Measurements from ENCODE around the gene FRMD8. TPM values are rescaled to one million over a fixed set of nuclear protein-coding genes. Genes with fewer than 3 reads are reported as not detected.

Gene FRMD8
- total and polyA plus RNA-seq, 9 of the 15 experiments (the other 6 are each of a cell fraction or from before 2014, with no cell fraction given), result 4.5 to 54.5 (median 15.8) TPM

DNA sequence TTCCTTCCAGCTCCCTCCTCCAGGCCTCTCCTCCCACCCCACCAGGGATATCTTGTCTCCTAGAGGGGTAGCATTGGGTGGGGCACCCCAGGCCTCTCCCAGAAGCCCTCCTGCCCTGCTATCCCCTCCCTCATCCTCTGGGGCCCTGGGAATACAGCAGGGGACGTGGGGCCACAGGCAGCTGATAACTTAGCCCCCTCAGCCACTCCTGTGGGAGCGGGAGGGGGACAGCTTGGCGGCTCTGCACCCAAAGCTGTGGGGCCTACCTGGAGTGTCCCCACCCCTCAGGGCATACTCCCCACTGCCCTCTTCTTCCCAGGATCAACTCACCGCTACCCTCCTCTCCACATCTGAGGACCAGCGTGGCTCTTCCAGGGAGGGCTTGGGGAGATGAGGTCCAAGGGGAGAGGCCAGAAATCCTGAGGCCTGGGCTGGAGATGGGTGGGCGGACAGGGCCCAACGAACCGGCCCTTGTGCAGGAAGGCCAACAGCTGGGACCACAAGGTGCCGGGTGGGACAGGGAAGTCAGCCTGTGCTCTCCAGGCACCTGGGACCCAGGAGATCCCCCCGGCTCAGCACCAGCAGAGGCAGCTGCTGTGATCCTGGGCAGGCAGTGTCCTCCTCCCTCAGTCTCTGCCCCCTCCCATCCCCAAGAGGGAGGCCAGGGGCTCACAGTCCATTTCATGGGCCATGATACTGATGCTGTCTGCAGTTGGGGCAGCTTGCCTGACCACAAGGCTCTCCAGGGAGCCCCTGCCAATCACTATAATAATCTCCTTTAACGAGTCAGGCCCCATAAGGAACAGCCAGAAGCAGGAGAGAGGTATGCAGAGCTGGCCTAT lies 59.4 kb downstream of the FRMD8 start:
- H4K20me1 ChIP-seq (replicated peaks; ENCODE audit: control insufficient read depth, insufficient read depth, low read length), result peaks cover 17% of the 10 kb centered on the region; the same call in 1 of the 2 replicates
- H3K79me2 ChIP-seq (ENCODE audit: control insufficient read depth, insufficient read depth, low read length), result peaks cover 26% of the 10 kb centered on the region
- ATAC-seq (peak; percentile 6), FAIRE-seq (no peak), DNase-seq (ENCODE audit: extremely low read depth in 1 of 4, low spot score in 3 of 4) (peak in 1 of 4 experiments; percentile 19)
- in situ Hi-C loops (cut with MboI), result no loop called here
- H3K4me3 ChIP-seq, result no peak overlapping the region
- peaks cover 47% of the 10 kb centered on the region; the same call in 2 of the 3 replicates for H3K36me3 ChIP-seq (ENCODE audit: control insufficient read depth, insufficient read depth, low read length)
- H3K9me1 ChIP-seq (ENCODE audit: control insufficient read depth, insufficient read depth, low read length), result no peaks in the 10 kb centered on the region
- ChIA-PET CTCF (ENCODE audit: low intra/inter-chr PET ratio) (no interaction called here), POLR2A (interaction anchor here (0.6 to 12.0 kb wide), 16 partner anchors 9 to 169 kb away, joined by 3 to 309 read pairs (median 8); partner anchors contain the start of genes MALAT1 and NEAT1)
- H3K27me3 ChIP-seq (ENCODE audit: control insufficient read depth in 2 of 2, insufficient read depth in 2 of 2, low read length in 2 of 2), result no peaks in the 10 kb centered on the region
- BruUV-seq (replicated peaks), result no TSS peak
- H3K4me1 ChIP-seq (replicated peaks in 1 of 2; ENCODE audit: control insufficient read depth in 2 of 2, insufficient read depth in 2 of 2, low read length in 2 of 2), result peaks cover 22 to 64% of the 10 kb centered on the region in 2 experiments; a peak in 4 of 5 replicates
- no peaks in the 10 kb centered on the region for H3K9me3 ChIP-seq (replicated peaks; ENCODE audit: control insufficient read depth, insufficient read depth, low read depth, low read length)
- H3K4me2 ChIP-seq (ENCODE audit: insufficient read depth, low read length), result no peak overlapping the region
- whole genome bisulfite sequencing (ENCODE audit: insufficient coverage, low coverage, missing lambda C conversion rate), result 65% methylated on average over 11 of the region's 11 CpGs
- intact Hi-C loops (cut with micrococcal nuclease), result no loop called here
- no peak overlapping the region for H2AFZ ChIP-seq (ENCODE audit: low read depth, low read length)
- H3K9ac ChIP-seq (ENCODE audit: insufficient read depth in 1 of 2, low read depth in 2 of 2, low read length in 2 of 2), result peak overlapping the region in 1 of 2 experiments; percentile 78; a peak in 2 of 4 replicates
- no peak overlapping the region; the same call in 2 of the 3 replicates for H3K27ac ChIP-seq (ENCODE audit: extremely low read depth, low read depth, low read length)
- TF ChIP-seq, protein P1, sequence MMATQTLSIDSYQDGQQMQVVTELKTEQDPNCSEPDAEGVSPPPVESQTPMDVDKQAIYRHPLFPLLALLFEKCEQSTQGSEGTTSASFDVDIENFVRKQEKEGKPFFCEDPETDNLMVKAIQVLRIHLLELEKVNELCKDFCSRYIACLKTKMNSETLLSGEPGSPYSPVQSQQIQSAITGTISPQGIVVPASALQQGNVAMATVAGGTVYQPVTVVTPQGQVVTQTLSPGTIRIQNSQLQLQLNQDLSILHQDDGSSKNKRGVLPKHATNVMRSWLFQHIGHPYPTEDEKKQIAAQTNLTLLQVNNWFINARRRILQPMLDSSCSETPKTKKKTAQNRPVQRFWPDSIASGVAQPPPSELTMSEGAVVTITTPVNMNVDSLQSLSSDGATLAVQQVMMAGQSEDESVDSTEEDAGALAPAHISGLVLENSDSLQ (IDR thresholded peaks at IDR 0.05), result peak; percentile 91
- TF ChIP-seq CAMTA2 (CRISPR knock-in tag; conservative IDR thresholded peaks at IDR 0.05) (no peak), ETV1 (tag; conservative IDR thresholded peaks at IDR 0.05; ENCODE audit: low read depth) (no peak), SREBF2 (CRISPR knock-in tag; IDR thresholded peaks at IDR 0.05) (no peak), ZNF165 (CRISPR knock-in tag; IDR thresholded peaks at IDR 0.05; ENCODE audit: borderline replicate concordance) (no peak), POLR2A (conservative IDR thresholded peaks at IDR 0.05) (peak; percentile 54; the same call in 1 of the 2 replicates), EP300 (IDR thresholded peaks at IDR 0.05; ENCODE audit: low read length) (no peak), TSC22D4 (tag; IDR thresholded peaks at IDR 0.05) (no peak), POLR2AphosphoS2 (IDR thresholded peaks at IDR 0.05; ENCODE audit: low read length) (peak; percentile 68), FUS (optimal IDR thresholded peaks at IDR 0.05; ENCODE audit: low read depth, low read length) (no peak), POLR2G (IDR thresholded peaks at IDR 0.05; ENCODE audit: low read depth, low read length) (peak; percentile 78), TAF1 (IDR thresholded peaks at IDR 0.05; ENCODE audit: control insufficient read depth, extremely low read depth, insufficient read depth, low read length, severe bottlenecking) (no peak)
- TF ChIP-seq, protein P2, sequence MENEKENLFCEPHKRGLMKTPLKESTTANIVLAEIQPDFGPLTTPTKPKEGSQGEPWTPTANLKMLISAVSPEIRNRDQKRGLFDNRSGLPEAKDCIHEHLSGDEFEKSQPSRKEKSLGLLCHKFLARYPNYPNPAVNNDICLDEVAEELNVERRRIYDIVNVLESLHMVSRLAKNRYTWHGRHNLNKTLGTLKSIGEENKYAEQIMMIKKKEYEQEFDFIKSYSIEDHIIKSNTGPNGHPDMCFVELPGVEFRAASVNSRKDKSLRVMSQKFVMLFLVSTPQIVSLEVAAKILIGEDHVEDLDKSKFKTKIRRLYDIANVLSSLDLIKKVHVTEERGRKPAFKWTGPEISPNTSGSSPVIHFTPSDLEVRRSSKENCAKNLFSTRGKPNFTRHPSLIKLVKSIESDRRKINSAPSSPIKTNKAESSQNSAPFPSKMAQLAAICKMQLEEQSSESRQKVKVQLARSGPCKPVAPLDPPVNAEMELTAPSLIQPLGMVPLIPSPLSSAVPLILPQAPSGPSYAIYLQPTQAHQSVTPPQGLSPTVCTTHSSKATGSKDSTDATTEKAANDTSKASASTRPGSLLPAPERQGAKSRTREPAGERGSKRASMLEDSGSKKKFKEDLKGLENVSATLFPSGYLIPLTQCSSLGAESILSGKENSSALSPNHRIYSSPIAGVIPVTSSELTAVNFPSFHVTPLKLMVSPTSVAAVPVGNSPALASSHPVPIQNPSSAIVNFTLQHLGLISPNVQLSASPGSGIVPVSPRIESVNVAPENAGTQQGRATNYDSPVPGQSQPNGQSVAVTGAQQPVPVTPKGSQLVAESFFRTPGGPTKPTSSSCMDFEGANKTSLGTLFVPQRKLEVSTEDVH (IDR thresholded peaks at IDR 0.05; ENCODE audit: low read depth, partially characterized antibody), result peak; percentile 10
- TF ChIP-seq, protein P3, sequence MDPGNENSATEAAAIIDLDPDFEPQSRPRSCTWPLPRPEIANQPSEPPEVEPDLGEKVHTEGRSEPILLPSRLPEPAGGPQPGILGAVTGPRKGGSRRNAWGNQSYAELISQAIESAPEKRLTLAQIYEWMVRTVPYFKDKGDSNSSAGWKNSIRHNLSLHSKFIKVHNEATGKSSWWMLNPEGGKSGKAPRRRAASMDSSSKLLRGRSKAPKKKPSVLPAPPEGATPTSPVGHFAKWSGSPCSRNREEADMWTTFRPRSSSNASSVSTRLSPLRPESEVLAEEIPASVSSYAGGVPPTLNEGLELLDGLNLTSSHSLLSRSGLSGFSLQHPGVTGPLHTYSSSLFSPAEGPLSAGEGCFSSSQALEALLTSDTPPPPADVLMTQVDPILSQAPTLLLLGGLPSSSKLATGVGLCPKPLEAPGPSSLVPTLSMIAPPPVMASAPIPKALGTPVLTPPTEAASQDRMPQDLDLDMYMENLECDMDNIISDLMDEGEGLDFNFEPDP (CRISPR knock-in tag; IDR thresholded peaks at IDR 0.05), result no peak
- TF ChIP-seq, protein P4, sequence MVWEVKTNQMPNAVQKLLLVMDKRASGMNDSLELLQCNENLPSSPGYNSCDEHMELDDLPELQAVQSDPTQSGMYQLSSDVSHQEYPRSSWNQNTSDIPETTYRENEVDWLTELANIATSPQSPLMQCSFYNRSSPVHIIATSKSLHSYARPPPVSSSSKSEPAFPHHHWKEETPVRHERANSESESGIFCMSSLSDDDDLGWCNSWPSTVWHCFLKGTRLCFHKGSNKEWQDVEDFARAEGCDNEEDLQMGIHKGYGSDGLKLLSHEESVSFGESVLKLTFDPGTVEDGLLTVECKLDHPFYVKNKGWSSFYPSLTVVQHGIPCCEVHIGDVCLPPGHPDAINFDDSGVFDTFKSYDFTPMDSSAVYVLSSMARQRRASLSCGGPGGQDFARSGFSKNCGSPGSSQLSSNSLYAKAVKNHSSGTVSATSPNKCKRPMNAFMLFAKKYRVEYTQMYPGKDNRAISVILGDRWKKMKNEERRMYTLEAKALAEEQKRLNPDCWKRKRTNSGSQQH (CRISPR knock-in tag; IDR thresholded peaks at IDR 0.05), result 0 out of 2 replicates have a peak, but pooled peaks have one; percentile 5

Measured in K562 (cell line).